GM21367 (cell line): ENCODE data around the gene TAGAP.

Experiments
- ATAC-seq: cut with Tn5 transposase; IDR thresholded peaks from one replicate; pipeline ENCODE4 v1.9.1; 2021; ENCODE audit not compliant: unreplicated experiment

Gene TAGAP

DNA sequence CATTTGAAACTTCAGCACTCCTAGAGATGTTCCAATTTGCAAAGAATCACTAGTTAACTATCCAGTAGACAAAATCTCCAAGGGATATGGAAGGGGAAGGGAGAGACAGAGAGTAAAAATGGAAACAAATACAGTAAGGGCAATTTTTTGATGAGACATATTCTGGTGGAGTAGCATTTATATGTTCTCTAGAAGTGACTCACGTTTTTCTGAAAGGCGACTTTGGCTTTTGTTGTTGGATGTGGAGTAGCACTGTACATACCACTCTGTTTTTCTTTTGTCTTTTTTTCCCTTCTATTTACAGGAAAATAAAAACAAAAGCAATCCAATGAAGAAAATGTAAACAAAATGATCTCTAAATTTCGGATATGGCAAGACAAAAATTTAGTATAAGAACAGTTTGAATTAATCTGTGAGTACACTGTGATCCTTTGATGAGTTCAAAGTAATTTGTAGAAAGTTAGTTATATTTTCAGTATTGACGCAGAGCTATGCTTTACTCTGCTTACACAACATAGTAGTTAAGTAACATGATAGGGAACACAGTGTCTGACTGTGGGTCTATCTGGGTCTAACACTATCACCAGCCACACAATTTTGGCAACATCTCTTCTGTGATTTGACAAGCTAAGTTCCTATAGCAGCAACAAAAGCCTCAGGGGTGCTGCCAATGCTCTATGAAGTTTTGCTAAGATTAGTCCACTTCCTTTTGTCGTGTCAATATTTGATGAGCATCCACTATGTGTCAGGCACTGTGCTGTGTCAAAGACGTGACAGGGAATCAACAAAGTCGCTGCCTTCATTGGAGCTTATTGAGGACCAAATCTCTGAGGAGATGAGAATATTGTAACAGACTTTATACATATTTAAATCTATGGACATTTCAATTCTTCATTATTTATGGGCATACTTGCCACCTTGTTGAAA, 27.3 kb upstream of the TAGAP start:
- ATAC-seq: no peak

DNA sequence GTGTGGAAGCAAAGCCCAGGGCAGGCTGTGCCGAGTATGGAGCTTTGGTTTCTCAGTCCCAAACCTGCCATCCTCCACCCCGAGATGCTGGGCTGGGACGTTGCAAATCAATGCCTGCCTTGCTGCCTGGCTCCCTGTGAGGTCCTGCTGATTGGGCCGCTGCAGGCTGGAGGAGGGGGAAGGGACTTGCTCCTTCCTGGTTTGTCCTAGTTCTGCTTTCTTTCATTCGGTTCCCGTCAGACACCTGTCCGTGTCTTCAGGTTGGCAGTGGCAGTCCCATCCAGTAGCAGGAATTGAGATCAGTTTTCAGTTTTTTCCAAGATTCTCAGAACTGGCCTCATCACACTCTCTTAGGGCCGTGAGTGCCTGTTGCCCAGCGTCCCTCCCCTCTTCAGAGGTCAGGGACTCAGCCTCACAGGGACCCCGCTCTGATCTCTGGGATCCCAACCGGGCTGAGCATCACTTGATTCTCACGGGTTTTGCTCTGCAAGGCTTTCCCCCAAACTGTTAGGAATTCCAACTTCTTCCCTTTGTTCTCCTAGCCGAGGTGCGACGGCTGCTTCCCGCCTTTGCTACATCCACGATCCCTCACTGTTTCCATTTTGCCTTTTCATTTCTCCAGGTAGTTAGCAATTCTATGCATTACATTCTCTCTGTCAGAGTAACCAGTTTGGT, 24.2 kb upstream of the TAGAP start:
- ATAC-seq: no peak

DNA sequence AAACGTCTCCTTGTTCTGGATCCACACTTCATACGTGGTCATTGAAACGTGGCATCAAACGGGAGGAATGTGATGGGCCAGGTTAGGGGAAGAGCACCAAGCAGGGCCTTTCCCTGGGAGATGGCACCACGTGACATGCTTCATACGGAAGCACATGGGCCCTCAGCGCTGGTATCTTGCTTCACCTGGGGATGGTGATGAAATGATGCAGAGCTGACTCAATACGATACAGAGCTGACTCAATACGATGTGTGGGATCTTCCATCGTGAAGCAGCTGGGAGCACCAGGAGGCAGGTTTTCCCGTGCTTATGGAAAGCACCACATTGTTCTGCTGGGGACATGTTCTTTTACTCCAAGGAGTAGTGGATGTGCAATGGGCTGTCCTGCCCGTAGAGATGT, 22.5 kb upstream of the TAGAP start:
- ATAC-seq: no peak

- no peak for ATAC-seq
These were observed 21.7 kb upstream of the TAGAP start for GRCh38 chr6:159066483-159066882.

DNA sequence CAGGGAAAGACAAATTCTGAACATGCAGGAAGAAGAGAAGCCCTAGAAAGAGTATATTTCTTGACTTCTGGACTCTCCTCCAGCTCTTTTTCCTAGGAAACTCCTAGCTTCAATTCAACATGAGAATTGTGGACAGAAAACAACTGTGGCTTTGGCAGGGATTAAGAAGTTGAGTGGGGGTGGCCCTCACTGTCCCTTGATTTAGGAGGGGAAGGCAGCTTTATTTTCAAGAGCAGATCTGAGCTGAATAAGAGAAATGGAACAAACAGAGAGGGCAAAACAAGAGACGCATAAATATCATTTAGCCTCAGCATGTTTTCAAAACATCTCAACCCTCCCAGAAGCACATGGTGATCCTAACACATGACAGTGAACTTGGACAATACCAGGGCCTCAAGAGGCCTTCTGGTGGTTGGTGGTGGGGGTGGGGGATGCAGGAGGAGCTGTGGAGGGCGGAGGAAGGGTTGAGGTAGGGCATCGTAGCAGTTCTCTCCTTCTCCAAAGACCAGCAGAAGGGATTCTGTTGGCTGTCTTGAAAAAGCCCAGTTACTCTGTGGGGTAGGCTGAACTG, 21.1 kb upstream of the TAGAP start:
- no peak for ATAC-seq

GRCh38 chr6:159065091-159065490, 20.3 kb upstream of the TAGAP start:
- ATAC-seq: no peak

DNA sequence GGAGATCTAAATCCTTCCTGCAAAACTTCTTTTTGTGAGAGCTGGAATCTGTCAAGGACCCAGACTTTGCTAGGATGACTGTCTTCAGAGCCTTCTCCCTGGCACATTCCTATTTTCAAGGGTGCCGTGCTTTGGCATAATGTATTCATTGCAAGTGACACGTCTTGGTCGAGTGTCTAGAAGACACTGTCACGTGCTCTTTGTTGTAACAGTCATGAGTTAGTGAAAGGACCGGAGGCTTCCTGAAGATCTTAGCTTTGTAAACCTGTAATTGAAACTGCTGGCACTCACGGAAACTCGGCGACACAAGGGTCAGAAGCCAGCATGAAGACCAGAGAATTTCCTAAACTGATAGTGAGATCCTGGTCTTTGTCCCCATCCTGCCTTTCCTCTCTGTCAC, 19.7 kb upstream of the TAGAP start:
- no peak for ATAC-seq

GRCh38 chr6:159063549-159063948, 18.8 kb upstream of the TAGAP start:
- ATAC-seq: no peak

- no peak for ATAC-seq
These were observed 18.2 kb upstream of the TAGAP start for GRCh38 chr6:159062976-159063375.

DNA sequence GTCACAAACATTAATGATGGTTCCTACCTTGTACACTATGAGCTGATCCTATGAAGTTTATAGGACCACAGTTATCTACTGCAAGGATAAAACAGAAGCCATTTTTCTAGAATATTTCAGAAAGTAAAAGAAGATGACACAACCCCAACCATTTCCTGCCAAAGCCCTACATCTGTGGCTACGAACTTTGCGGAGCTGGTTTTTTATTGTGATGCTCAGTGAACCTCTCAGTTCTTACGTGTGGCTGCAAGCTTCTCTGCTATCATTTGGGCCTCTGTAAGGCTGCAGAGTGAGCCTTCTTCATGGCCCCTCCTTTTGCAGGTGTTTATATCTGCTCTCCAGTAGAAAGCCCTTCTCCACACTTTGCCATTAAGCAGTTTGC, 17.8 kb upstream of the TAGAP start:
- ATAC-seq: no peak

GRCh38 chr6:159061805-159062563, 17.2 kb upstream of the TAGAP start:
- no peak for ATAC-seq

GRCh38 chr6:159061146-159061545, 16.4 kb upstream of the TAGAP start:
- no peak for ATAC-seq

DNA sequence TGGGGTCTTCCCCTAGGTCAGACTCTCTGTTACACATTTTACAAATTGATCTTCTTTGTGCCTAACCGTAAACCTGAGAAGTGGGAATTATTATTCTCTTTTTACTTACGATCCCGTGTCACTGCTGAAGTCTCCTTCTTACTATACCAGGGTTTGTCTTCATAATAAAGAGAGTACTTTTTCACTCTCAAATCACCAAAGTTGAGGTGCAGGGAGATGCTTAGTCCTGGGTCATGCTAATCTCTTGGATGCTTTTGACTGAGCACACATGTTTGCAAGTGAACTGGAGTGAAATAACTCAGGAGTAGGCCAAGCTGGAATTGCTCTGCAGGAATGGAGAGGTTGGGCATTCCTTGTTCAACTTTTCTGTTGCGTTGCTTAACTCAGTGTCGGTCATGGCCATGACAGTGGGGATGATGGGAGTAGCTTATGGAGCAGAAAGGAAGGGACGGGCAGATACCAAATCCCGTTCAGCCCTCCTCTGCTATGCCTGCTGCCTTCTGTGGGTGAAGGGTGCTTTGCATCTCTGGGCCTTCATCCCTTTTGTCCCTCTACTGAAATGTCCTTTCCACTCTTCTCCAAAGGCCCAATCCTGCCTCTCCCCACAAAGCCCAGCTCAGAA, 15.2 kb upstream of the TAGAP start:
- ATAC-seq: no peak

DNA sequence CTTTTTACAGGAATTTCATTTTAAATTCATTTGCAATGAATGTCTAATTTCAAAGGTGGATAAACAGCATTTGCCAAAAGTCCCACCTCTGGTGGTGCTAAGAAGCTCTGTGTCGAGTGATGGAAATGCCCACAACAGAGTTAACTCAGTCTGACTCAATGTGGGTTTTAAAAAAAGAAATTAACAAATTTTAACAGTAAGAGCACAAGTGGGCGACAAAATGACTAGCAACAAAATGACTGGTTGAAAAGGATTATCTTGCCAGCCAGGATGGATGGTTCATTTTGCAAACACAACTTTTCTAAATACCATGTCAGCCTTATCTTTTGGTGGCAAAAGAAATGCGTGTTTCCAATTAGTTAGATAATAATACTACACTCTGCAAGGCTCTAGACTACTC, 14.3 kb upstream of the TAGAP start:
- no peak for ATAC-seq

DNA sequence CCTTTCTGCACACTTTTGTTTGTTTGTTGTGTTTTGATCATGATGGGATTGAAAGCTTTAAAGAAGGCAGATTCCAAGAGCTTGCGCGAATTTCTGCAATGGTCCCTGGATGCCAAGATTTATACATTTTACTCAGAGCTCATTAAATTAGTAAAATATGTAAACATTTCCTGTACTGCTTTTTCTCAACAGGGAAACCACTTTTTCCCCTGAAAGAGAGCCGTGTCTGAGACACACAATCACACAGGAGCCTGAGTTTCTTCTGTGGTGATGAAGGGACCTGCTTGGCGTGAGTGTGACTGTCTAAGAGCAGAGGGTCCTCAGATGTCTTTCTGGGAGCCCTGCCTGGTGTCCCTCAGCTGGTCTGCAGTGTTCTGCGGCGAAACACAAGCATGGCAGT, 12.1 kb upstream of the TAGAP start:
- no peak for ATAC-seq

DNA sequence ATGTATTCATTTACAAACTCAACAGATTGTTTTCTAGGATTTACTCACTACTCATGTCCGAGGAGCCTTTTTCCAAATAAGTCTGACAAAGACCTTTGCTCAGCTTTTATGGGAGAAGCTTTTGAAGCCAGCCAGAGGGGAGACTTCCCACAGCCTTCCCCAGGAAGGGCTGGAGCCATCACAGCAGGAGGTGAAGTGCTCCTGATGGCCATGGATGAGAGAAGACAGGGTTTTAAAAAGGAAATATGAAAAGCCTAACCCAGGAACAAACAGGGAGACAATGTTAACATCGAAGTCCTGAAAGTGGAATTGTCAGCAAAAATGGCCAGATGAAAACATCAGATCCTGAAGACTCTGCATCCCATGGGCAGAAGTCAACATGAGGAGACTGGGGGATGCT, 11.6 kb upstream of the TAGAP start:
- no peak for ATAC-seq

GRCh38 chr6:159056003-159056402, 11.2 kb upstream of the TAGAP start:
- no peak for ATAC-seq

GRCh38 chr6:159053781-159054398, 9.1 kb upstream of the TAGAP start:
- ATAC-seq: no peak

GRCh38 chr6:159052720-159053119, 7.9 kb upstream of the TAGAP start:
- no peak for ATAC-seq

GRCh38 chr6:159047891-159048685, 3.3 kb upstream of the TAGAP start:
- ATAC-seq: no peak
